Activated naive CD8-positive, alpha-beta T cell treated with anti-CD3 and anti-CD28 coated beads, Interleukin-2, amount 10 ng/mL, durations not matched to agents 7 days and 5 days (primary cell): ENCODE measurements around the gene GIMAP2. TPM values are rescaled to one million over a fixed set of nuclear protein-coding genes. Genes with fewer than 3 reads are reported as not detected.
"Not testable (repeated sequence)": the region's sequence is repeated elsewhere in the genome, so short reads cannot be mapped to it uniquely, and the experiment has no call there.

Experiments
- ATAC-seq: fragments of 150-1000 bp; cut with Tn5 transposase; one replicate; pipeline ENCODE4 v1.10.0; 2021; ENCODE audit warnings: low read depth, moderate library complexity
- POLR2A ChIA-PET: fragments of 350-600 bp; sonication (Branson Sonifier 250); formaldehyde crosslinking; loops from one replicate; lab custom pipeline; 2021; ENCODE audit warnings: antibody characterized with exemption; lab: Charles Lee
- DNase-seq: peaks from one replicate; pipeline ENCODE4 v3.0.0; 2021
- H3K27ac Mint-ChIP-seq: one replicate; pipeline ENCODE4 v1.8.0; 2022; ENCODE audit warnings: mild to moderate bottlenecking, mixed read lengths
- H3K27me3 Mint-ChIP-seq: one replicate; pipeline ENCODE4 v1.8.0; 2022; ENCODE audit warnings: mild to moderate bottlenecking, moderate library complexity, mixed read lengths
- H3K36me3 Mint-ChIP-seq: one replicate; pipeline ENCODE4 v1.8.0; 2021; ENCODE audit warnings: mild to moderate bottlenecking, mixed read lengths
- H3K4me1 Mint-ChIP-seq: one replicate; pipeline ENCODE4 v1.8.0; 2021; ENCODE audit warnings: mixed read lengths
- H3K4me3 Mint-ChIP-seq: one replicate; pipeline ENCODE4 v1.8.0; 2022; ENCODE audit warnings: mild to moderate bottlenecking, moderate library complexity, mixed read lengths
- H3K9me3 Mint-ChIP-seq: one replicate; pipeline ENCODE4 v1.8.0; 2021; ENCODE audit warnings: mixed read lengths
- total RNA-seq, 2 experiments: library from RNA; stranded (reverse); gene quantifications; one replicate each; pipeline ENCODE4 v1.2.3, GENCODE V29; 2021

GIMAP2 gene
- total RNA-seq, 2 experiments from 2014 or later, result 139 to 140 TPM

DNA sequence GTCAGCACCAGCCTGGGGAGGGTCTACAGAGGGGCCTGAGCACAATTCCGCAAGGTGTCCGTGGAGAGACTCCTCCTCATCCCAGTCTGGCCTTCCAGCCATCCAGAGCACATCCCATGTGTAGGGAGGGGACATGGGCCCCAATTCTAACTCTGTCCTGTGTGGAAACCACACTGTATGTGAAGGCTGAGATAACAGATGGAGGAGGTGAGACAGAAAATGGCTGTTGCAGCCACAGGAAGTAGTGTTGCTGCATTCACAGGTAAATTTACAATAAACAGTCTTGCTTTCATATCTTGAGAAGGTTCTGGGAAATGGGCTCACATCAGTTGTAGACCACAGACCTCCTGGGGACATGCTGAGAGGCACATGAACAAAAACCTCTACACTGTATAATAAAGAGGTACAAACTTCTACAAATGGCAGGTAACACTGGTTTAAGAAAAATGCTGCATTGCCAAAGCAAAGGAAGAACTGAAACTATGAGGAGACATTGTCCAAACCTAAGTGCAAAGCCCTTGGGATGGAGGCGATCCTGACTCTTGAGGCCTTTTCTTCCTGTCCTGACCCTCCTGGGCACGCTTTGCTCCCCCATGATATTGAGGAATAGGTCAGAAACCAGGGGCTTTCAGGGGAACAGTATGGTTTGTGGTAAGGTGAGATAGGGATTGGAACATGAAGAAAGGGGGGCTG is 21.6 kb upstream of the GIMAP2 start:
- peaks cover 8% of the 10 kb centered on the region for H3K9me3 Mint-ChIP-seq
- peaks cover 28% of the 10 kb centered on the region for H3K36me3 Mint-ChIP-seq
- peak overlapping the region; percentile 67 for H3K4me3 Mint-ChIP-seq
- DNase-seq (peak; percentile 58), ATAC-seq (peak; percentile 63)
- peak overlapping the region; percentile 89 for H3K27ac Mint-ChIP-seq
- H3K4me1 Mint-ChIP-seq, result peaks cover 73% of the 10 kb centered on the region
- H3K27me3 Mint-ChIP-seq, result no peaks in the 10 kb centered on the region
- POLR2A ChIA-PET, result interaction anchor here (0.8 to 5.3 kb wide), 5 partner anchors 22 to 213 kb away, joined by 3 to 42 read pairs (median 3); partner anchors contain the start of genes GIMAP4 and GIMAP8

DNA sequence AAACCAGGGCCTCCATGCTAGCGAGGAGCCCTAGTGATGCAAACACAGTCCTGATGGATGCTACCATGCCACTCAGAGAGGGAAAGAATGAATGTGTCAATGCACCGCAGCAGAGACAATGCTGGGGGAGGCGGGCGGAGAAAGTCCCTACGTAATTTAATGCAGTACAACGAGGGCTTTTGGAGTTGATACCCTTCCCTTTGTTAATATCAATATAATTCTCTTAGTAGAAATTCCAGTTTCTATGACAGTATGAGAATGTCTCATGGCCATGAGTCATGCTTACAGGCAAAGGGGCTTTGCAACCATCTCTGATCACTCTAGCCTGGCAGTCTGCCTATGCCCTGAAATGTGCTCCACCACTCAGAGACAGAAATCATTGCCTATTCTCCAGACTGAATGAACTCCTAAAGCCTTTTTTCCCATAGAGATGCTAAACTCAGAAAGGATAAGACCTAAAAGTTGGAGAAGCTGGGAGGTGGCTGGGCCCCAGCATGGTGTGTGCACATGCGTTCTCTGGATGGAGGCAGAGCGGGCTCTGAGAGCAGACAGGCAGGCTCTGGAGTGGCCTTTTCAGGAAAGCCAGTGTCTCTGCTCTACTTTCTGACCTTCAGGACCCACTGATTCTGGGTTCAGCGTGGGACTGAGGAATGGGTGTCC is 20.3 kb upstream of the GIMAP2 start:
- no peak for DNase-seq

DNA sequence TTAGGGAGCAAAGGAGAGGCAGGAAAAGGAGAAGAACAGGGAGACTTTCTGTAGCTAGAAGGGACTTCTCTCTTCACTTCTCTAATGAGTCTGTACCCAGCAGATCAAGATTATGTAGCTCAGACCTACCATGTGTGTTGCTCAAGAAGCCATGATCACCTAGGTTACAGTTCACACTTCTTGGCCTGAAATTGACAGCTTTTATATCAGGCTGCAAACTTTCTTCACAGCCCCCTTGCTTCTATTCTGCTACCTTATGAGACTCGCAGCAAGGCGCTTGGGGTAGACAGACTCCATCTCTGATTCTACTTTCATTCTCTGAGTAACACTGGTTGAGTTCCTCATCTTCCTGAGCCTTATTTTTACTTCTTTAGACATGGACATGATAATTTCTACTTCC is 19.6 kb upstream of the GIMAP2 start:
- peaks cover 25% of the 10 kb centered on the region for H3K36me3 Mint-ChIP-seq
- H3K27me3 Mint-ChIP-seq, result no peaks in the 10 kb centered on the region
- POLR2A ChIA-PET, result interaction anchor here (0.5 to 5.3 kb wide), 7 partner anchors 20 to 215 kb away, joined by 3 to 42 read pairs (median 4); partner anchors contain the start of genes GIMAP1, GIMAP5, GIMAP7 and GIMAP8
- peaks cover 2% of the 10 kb centered on the region for H3K9me3 Mint-ChIP-seq
- H3K27ac Mint-ChIP-seq, result peak overlapping the region; percentile 89
- H3K4me3 Mint-ChIP-seq, result no peak overlapping the region
- ATAC-seq, result no peak
- DNase-seq, result no peak
- H3K4me1 Mint-ChIP-seq, result peaks cover 81% of the 10 kb centered on the region

More for the DNA sequence above, 20.3 kb upstream of the GIMAP2 start:
- Mint-ChIP-seq H3K4me3 (peak overlapping the region; percentile 67), H3K27me3 (no peaks in the 10 kb centered on the region), H3K36me3 (peaks cover 26% of the 10 kb centered on the region), H3K27ac (peak overlapping the region; percentile 89), H3K4me1 (peaks cover 78% of the 10 kb centered on the region), H3K9me3 (peaks cover 3% of the 10 kb centered on the region)
- ATAC-seq, result no peak
- POLR2A ChIA-PET, result interaction anchor here (0.5 to 5.3 kb wide), 9 partner anchors 21 to 214 kb away, joined by 3 to 42 read pairs (median 4); partner anchors contain the start of genes GIMAP1, GIMAP4, GIMAP5 and GIMAP7

DNA sequence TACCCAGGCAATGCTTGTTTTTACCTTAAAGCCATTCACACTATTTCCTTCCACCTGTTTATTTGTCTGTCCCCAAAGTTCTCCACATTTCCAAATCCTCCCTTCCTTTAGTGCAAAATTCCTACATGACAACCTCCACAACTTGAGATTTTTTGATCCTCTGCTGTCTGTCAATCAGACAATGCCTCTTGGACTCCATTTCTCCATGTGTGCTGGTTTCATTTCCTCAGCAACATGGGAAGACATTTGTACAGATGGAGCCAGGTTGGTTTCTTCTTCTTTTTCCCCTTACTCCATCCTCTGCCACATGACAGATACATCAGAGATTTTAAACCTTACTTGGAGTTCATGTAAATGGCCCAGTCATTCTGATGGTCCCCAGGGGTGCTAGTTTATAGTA is 19.1 kb upstream of the GIMAP2 start:
- POLR2A ChIA-PET, result interaction anchor here (1.0 to 5.3 kb wide), 9 partner anchors 20 to 215 kb away, joined by 3 to 42 read pairs (median 5); partner anchors contain the start of genes GIMAP1, GIMAP5 and GIMAP8
- Mint-ChIP-seq H3K36me3 (peaks cover 26% of the 10 kb centered on the region), H3K4me1 (peaks cover 81% of the 10 kb centered on the region), H3K27me3 (no peaks in the 10 kb centered on the region), H3K4me3 (peak overlapping the region; percentile 36), H3K27ac (peak overlapping the region; percentile 89), H3K9me3 (peaks cover 2% of the 10 kb centered on the region)
- DNase-seq, result no peak
- ATAC-seq, result no peak

DNA sequence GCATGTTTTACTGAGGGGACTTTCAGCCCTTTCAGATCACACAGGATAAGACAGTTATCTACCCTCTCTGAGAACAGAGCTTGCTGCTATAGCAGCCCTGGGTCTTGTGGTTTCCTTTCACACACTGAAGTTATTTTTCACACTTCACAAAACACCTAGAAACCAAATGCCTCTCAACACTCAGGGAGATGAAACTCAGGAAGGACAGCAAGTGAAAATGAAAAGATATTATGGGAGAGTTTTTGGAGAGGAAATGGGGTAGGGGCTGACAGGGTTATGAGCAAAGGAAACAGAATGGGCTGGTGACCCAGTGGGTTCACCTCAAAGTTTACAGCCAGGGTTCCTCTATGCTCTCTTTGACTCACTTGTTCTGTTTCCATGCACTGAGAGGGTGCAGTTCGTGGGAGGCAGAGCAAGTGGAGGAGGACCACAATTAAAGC is 17.0 kb upstream of the GIMAP2 start:
- POLR2A ChIA-PET, result interaction anchor here (1.0 to 5.3 kb wide), 13 partner anchors 8 to 218 kb away, joined by 3 to 42 read pairs (median 7); partner anchors contain the start of genes GIMAP1, GIMAP2, GIMAP4 and GIMAP5
- peak overlapping the region; percentile 89 for H3K27ac Mint-ChIP-seq
- H3K9me3 Mint-ChIP-seq, result peaks cover 9% of the 10 kb centered on the region
- H3K4me3 Mint-ChIP-seq, result peak overlapping the region; percentile 75
- peak; percentile 75 for ATAC-seq
- peak; percentile 48 for DNase-seq
- H3K27me3 Mint-ChIP-seq, result no peaks in the 10 kb centered on the region
- H3K36me3 Mint-ChIP-seq, result peaks cover 34% of the 10 kb centered on the region
- peaks cover 70% of the 10 kb centered on the region for H3K4me1 Mint-ChIP-seq

DNA sequence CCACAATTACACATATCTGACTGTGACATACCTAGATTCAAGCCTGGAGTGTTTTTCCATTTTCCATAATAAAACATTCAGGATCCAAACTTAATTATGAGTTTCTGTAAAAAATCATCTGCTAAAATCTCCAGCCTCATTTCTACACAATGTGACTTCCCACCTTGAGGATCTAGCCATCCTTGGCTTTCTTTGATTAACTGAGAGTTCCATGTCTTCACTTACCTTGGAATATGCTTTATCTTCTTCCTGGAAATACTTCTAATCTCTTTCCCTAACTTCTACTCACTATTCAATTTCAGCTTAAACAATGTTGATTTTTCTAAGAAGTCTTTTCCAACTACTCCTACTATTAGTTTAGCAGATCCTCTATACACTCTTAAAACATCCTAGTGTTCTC is 16.5 kb upstream of the GIMAP2 start:
- H3K36me3 Mint-ChIP-seq, result peaks cover 36% of the 10 kb centered on the region

DNA sequence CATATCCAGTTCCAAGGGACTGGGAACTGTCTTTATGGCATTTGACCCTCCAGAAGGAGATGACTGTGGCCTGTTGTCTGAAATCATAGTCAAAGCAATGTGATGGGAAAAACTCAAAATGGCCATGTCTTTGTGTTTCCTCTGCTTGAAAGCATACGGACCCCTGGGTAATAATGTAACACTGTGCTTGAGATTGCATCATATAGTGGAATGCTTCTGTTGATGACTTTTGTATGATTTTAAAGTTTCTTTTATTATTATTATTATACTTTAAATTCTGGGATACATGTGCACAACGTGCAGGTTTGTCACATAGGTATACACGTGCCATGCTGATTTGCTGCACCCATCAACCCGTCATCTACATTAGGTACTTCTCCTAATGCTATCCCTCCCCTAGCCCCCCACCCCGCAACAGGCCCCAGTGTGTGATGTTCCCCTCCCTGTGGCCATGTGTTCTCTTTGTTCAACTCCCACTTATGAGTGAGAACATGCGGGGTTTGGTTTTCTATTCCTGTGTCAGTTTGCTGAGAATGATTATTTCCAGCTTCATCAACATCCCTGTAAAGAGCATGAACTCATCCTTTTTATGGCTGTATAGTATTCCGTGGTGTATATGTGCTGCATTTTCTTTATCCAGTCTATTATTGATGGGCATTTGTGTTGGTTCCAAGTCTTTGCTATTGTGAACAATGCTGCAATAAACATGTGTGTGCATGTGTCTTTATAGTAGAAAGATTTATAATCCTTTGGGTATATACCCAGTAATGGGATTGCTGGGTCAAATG is 13.5 kb upstream of the GIMAP2 start:
- H3K27ac Mint-ChIP-seq, POLR2A ChIA-PET, H3K27me3 Mint-ChIP-seq, ATAC-seq, H3K9me3 Mint-ChIP-seq, DNase-seq, H3K4me3 Mint-ChIP-seq: not testable (repeated sequence)
- Mint-ChIP-seq H3K36me3 (peaks cover 38% of the 10 kb centered on the region), H3K4me1 (peaks cover 55% of the 10 kb centered on the region)

More for the DNA sequence above, 16.5 kb upstream of the GIMAP2 start:
- peaks cover 66% of the 10 kb centered on the region for H3K4me1 Mint-ChIP-seq
- no peaks in the 10 kb centered on the region for H3K27me3 Mint-ChIP-seq
- no peak for ATAC-seq
- POLR2A ChIA-PET, result interaction anchor here (1.0 to 5.3 kb wide), 14 partner anchors 8 to 218 kb away, joined by 4 to 42 read pairs (median 6); partner anchors contain the start of genes GIMAP1, GIMAP2, GIMAP4 and GIMAP5
- no peak for DNase-seq
- H3K4me3 Mint-ChIP-seq, result peak overlapping the region; percentile 75
- H3K27ac Mint-ChIP-seq, result peak overlapping the region; percentile 89
- peaks cover 9% of the 10 kb centered on the region for H3K9me3 Mint-ChIP-seq

DNA sequence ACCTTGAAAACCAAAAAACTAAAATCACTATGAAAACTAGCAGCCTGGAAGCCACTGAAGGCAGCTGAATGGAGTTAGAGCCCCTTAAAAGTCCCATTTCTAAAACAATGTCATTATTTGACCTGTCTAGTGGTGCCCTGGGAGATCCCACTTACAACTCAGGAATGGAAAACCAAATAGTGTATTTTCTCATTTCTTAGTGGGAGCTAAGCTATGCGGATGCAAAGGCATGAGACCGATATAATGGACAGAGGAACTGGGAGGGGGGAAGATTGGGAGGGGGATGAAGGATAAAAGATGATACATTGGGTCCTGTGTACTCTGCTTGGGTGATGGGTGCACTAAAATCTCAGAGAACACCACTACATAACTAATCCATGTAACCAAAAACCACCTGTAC is 9.8 kb upstream of the GIMAP2 start:
- H3K36me3 Mint-ChIP-seq, result peaks cover 44% of the 10 kb centered on the region
- H3K27ac Mint-ChIP-seq, result peak overlapping the region; percentile 87
- POLR2A ChIA-PET, result no interaction called here
- H3K27me3 Mint-ChIP-seq, result no peaks in the 10 kb centered on the region
- DNase-seq (no peak), ATAC-seq (no peak)
- H3K4me3 Mint-ChIP-seq, result peak overlapping the region; percentile 23
- peaks cover 55% of the 10 kb centered on the region for H3K4me1 Mint-ChIP-seq
- peaks cover 8% of the 10 kb centered on the region for H3K9me3 Mint-ChIP-seq

DNA sequence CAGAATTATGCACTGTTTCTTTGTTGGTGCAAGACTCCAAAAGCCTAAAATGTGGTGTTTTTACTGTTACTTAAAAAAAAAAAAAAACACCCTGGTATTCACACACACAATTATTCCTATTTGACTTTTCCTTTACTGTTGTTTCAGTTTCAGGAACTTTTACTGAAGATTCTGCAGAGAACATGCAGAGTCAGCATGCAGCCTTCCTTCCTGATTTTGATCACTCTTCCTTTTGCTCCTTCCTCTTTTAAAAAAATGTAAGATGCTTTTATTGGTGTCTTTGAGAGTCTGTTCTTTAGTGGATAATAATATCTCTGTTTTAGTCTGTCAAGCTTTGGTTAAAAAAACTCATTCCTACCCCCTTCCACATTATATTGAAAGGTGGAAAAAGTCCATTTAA is 9.2 kb upstream of the GIMAP2 start:
- ATAC-seq, DNase-seq, H3K27me3 Mint-ChIP-seq: not testable (repeated sequence)
- H3K9me3 Mint-ChIP-seq, result peaks cover 10% of the 10 kb centered on the region
- POLR2A ChIA-PET, result interaction anchor here (0.8 to 1.5 kb wide), 3 partner anchors 8 to 44 kb away, joined by 3 to 6 read pairs (median 5); partner anchors contain the start of genes GIMAP2 and GIMAP6
- peaks cover 42% of the 10 kb centered on the region for H3K36me3 Mint-ChIP-seq
- H3K27ac Mint-ChIP-seq, result peak overlapping the region; percentile 48
- H3K4me3 Mint-ChIP-seq, result peak overlapping the region; percentile 56
- peaks cover 55% of the 10 kb centered on the region for H3K4me1 Mint-ChIP-seq

DNA sequence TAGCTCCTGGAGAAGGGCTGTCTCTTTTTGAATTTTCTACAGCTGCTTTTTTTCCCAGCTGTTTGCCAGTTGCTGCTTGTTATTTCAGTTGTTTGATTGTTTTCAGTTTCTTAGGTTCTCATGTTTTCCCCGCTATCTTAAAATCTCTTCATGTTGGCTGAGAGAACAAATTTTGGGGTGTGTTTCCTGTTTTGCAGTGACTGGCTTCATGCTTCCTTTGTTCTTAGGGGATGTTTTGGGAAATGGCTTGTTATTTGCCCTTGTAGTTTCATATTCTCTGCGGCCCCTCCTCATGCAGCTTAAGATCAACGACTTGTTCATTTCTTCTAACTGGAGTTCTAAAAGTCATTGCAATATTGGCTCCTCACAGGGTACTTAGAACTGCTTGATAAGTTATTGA is 8.7 kb upstream of the GIMAP2 start:
- peak; percentile 80 for ATAC-seq
- Mint-ChIP-seq H3K27ac (peak overlapping the region; percentile 48), H3K36me3 (peaks cover 41% of the 10 kb centered on the region), H3K4me3 (peak overlapping the region; percentile 56), H3K4me1 (peaks cover 53% of the 10 kb centered on the region)
- H3K9me3 Mint-ChIP-seq, DNase-seq, H3K27me3 Mint-ChIP-seq: not testable (repeated sequence)
- POLR2A ChIA-PET, result interaction anchor here (0.8 to 1.5 kb wide), 3 partner anchors 9 to 45 kb away, joined by 3 to 6 read pairs (median 5); partner anchors contain the start of genes GIMAP2 and GIMAP6

DNA sequence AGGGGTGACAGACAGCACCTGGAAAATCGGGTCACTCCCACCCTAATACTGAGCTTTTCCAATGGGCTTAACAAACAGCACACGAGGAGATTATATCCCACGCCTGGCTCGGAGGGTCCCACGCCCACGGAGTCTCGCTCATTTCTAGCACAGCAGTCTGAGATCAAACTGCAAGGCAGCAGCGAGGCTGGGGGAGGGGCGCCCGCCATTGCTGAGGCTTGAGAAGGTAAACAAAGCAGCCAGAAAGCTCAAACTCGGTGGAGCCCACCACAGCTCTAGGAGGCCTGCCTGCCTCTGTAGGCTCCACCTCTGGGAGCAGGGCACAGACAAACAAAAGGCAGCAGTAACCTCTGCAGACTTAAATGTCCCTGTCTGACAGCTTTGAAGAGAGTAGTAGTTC is 6.9 kb upstream of the GIMAP2 start:
- peaks cover 63% of the 10 kb centered on the region for H3K4me1 Mint-ChIP-seq
- DNase-seq, H3K27me3 Mint-ChIP-seq, H3K9me3 Mint-ChIP-seq, ATAC-seq: not testable (repeated sequence)
- peaks cover 40% of the 10 kb centered on the region for H3K36me3 Mint-ChIP-seq
- peak overlapping the region; percentile 84 for H3K27ac Mint-ChIP-seq
- POLR2A ChIA-PET, result interaction anchor here (0.6 kb wide), 1 partner anchor 49 kb away, joined by 4 read pairs; no protein-coding TSS in a partner anchor
- peak overlapping the region; percentile 23 for H3K4me3 Mint-ChIP-seq

DNA sequence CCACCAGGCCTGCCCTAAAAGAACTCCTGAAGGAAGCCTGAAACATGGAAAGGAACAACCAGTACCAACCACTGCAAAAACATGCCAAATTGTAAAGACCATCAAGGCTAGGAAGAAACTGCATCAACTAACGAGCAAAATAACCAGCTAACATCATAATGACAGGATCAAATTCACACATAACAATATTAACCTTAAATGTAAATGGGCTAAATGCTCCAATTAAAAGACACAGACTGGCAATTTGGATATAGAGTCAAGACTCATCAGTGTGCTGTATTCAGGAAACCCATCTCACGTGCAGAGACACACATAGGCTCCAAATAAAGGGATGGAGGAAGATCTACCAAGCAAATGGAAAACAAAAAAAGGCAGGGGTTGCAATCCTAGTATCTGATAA is 5.1 kb upstream of the GIMAP2 start:
- H3K27me3 Mint-ChIP-seq, DNase-seq, H3K9me3 Mint-ChIP-seq, ATAC-seq, POLR2A ChIA-PET, H3K4me3 Mint-ChIP-seq: not testable (repeated sequence)
- Mint-ChIP-seq H3K27ac (peak overlapping the region; percentile 44), H3K36me3 (peaks cover 38% of the 10 kb centered on the region), H3K4me1 (peaks cover 74% of the 10 kb centered on the region)
